H1 (cell line): ENCODE measurements around the gene SCARB1. TPM values are rescaled to one million over a fixed set of nuclear protein-coding genes. Genes with fewer than 3 reads are reported as not detected.

Source experiments
- BACH1 ChIP-seq: IDR thresholded peaks from 2 replicates; pipeline ENCODE4 v1.6.1; 2012; ENCODE audit warnings: low read length, improper control_type of control experiment
- CHD2 ChIP-seq: IDR thresholded peaks from 2 replicates; pipeline ENCODE4 v1.6.1; 2012; ENCODE audit warnings: low read length, improper control_type of control experiment
- EP300 ChIP-seq, 2 experiments: IDR thresholded peaks; 1 replicate in 1 of 2; 2 replicates in 1 of 2; pipeline ENCODE4 v1.6.1; 2011 to 2012; ENCODE audit warnings: low read depth in 2 of 2, low read length in 2 of 2, mild to moderate bottlenecking in 2 of 2, borderline replicate concordance in 1 of 2, inconsistent platforms in 1 of 2, moderate library complexity in 1 of 2
- GABPA ChIP-seq: IDR thresholded peaks from 2 replicates; pipeline ENCODE4 v1.6.1; 2011; ENCODE audit warnings: mild to moderate bottlenecking, low read length, moderate library complexity, borderline replicate concordance; ENCODE audit not compliant: insufficient read depth
- HDAC6 ChIP-seq: IDR thresholded peaks from one replicate; pipeline ENCODE4 v1.7.1; 2012; ENCODE audit warnings: low read depth, mild to moderate bottlenecking, inconsistent platforms, low read length, moderate library complexity
- KDM1A ChIP-seq: fragments of 200-600, 300-600 bp; sonication (generic); IDR thresholded peaks from 2 replicates; pipeline ENCODE4 v1.7.1; 2016; ENCODE audit warnings: mild to moderate bottlenecking, low read length, borderline replicate concordance
- NANOG ChIP-seq: IDR thresholded peaks from 2 replicates; pipeline ENCODE4 v1.6.1; 2011; ENCODE audit warnings: low read length, low read depth, mild to moderate bottlenecking, inconsistent platforms; ENCODE audit not compliant: insufficient read depth, poor library complexity, severe bottlenecking
- RFX5 ChIP-seq: IDR thresholded peaks from 2 replicates; pipeline ENCODE4 v1.6.1; 2011; ENCODE audit warnings: low read depth, low read length, improper control_type of control experiment, borderline replicate concordance
- SIN3A ChIP-seq, 2 experiments: IDR thresholded peaks in 1 of 2; conservative IDR thresholded peaks in 1 of 2; 2 replicates each; pipeline ENCODE4 v1.6.1; 2011 to 2012; ENCODE audit warnings: low read length in 2 of 2, improper control_type of control experiment in 1 of 2, low read depth in 1 of 2, mild to moderate bottlenecking in 1 of 2
- TAF7 ChIP-seq: optimal IDR thresholded peaks from 2 replicates; pipeline ENCODE3; 2011; ENCODE audit warnings: low read depth, mild to moderate bottlenecking, inconsistent platforms, low read length, moderate library complexity, borderline replicate concordance
- polyA plus RNA-seq, 7 experiments: library from polyadenylated mRNA; depleted of rRNA in 3 of 7; stranded (reverse) in 5 of 7; unstranded in 2 of 7; fragments of >200 nt in 5 of 7; fragments of 200-250 nt in 2 of 7; gene quantifications; 1 replicate in 5 of 7; 2 replicates in 1 of 7; 4 replicates in 1 of 7; pipeline versions ENCODE4 v1.2.1 to v1.2.3, GENCODE V29; 2011 to 2013; ENCODE audit warnings: missing spikeins in 2 of 7, mixed read lengths in 2 of 7
- total RNA-seq: library from RNA; stranded (reverse); fragmentation: NEBNext Ultra II Directional; extraction: Animal tissue kit (Norgen Biotek cat#: 25700); gene quantifications from 2 replicates; pipeline ENCODE4 v1.2.1, GENCODE V29; 2021
- TF ChIP-seq, protein P1 (sequence below), 3 experiments: IDR thresholded peaks; 1 replicate in 2 of 3; 2 replicates in 1 of 3; pipeline versions ENCODE4 v1.5.1 to v1.6.1; 2011; ENCODE audit warnings: low read length in 3 of 3, mild to moderate bottlenecking in 3 of 3, inconsistent platforms in 2 of 3, low read depth in 1 of 3, moderate library complexity in 1 of 3; ENCODE audit not compliant: insufficient read depth in 1 of 3; ENCODE audit errors: control extremely low read depth in 1 of 3
- TF ChIP-seq, protein P2 (sequence below): IDR thresholded peaks from 2 replicates; pipeline ENCODE4 v1.6.1; 2012; ENCODE audit warnings: inconsistent platforms
- TF ChIP-seq, protein P3 (sequence below): IDR thresholded peaks from 2 replicates; pipeline ENCODE4 v1.6.1; 2011; ENCODE audit warnings: low read length, improper control_type of control experiment
- TF ChIP-seq, protein P4 (sequence below): IDR thresholded peaks from 2 replicates; pipeline ENCODE4 v1.6.1; 2012; ENCODE audit warnings: inconsistent platforms

The SCARB1 gene
- total and polyA plus RNA-seq, 2 of the 8 experiments (the other 6 are each of a cell fraction or from before 2014, with no cell fraction given) = 45.3 to 57.1 TPM

DNA sequence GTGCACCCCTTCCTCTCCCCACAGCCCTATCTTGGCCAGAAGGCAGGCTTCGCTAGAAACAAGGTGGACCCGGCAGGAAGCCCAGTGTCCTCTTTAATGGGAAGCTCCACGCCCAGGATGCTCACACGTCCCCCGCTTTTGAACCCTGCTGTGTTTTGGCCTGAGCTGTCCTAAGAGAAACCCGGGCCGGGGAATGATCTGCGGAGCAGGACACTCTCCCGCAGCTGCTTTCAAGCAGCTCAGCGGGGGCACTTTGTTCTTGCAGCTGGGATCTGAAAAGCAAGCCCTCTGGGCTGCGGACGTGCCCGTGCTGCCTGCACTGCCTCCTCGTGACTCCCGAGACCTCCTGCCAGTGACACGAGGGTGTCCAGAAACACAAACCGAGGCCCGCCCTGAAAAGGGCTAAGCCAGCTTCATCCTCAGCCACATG is 30.0 kb downstream of the SCARB1 start (continued):
- TF ChIP-seq, protein P1, sequence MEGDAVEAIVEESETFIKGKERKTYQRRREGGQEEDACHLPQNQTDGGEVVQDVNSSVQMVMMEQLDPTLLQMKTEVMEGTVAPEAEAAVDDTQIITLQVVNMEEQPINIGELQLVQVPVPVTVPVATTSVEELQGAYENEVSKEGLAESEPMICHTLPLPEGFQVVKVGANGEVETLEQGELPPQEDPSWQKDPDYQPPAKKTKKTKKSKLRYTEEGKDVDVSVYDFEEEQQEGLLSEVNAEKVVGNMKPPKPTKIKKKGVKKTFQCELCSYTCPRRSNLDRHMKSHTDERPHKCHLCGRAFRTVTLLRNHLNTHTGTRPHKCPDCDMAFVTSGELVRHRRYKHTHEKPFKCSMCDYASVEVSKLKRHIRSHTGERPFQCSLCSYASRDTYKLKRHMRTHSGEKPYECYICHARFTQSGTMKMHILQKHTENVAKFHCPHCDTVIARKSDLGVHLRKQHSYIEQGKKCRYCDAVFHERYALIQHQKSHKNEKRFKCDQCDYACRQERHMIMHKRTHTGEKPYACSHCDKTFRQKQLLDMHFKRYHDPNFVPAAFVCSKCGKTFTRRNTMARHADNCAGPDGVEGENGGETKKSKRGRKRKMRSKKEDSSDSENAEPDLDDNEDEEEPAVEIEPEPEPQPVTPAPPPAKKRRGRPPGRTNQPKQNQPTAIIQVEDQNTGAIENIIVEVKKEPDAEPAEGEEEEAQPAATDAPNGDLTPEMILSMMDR (IDR thresholded peaks at IDR 0.05; ENCODE audit: control extremely low read depth in 1 of 3, insufficient read depth in 1 of 3, low read depth in 1 of 3, low read length in 3 of 3) = peak in 1 of 3 experiments; percentile 10; a peak in 1 of 4 replicates
- TF ChIP-seq TAF7 (peak; percentile 43), KDM1A (peak; percentile 71; the same call in 1 of the 2 replicates), GABPA (peak; percentile 47; the same call in 1 of the 2 replicates), EP300 (IDR thresholded peaks at IDR 0.05; ENCODE audit: borderline replicate concordance in 1 of 2, low read depth in 2 of 2, low read length in 2 of 2) (peak in 1 of 2 experiments; percentile 81; a peak in 1 of 3 replicates), CHD2 (no peak), NANOG (peak; percentile 59), SIN3A (conservative IDR thresholded peaks at IDR 0.05 in 1 of 2, IDR thresholded peaks at IDR 0.05 in 1 of 2; ENCODE audit: low read depth in 1 of 2, low read length in 2 of 2) (peak in 1 of 2 experiments; percentile 66; a peak in 2 of 4 replicates), BACH1 (peak; percentile 28; the same call in 1 of the 2 replicates), HDAC6 (no peak), RFX5 (no peak)
- TF ChIP-seq, protein P2, sequence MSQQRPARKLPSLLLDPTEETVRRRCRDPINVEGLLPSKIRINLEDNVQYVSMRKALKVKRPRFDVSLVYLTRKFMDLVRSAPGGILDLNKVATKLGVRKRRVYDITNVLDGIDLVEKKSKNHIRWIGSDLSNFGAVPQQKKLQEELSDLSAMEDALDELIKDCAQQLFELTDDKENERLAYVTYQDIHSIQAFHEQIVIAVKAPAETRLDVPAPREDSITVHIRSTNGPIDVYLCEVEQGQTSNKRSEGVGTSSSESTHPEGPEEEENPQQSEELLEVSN = peak; percentile 80
- TF ChIP-seq, protein P3, sequence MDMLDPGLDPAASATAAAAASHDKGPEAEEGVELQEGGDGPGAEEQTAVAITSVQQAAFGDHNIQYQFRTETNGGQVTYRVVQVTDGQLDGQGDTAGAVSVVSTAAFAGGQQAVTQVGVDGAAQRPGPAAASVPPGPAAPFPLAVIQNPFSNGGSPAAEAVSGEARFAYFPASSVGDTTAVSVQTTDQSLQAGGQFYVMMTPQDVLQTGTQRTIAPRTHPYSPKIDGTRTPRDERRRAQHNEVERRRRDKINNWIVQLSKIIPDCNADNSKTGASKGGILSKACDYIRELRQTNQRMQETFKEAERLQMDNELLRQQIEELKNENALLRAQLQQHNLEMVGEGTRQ = no peak
- TF ChIP-seq, protein P4, sequence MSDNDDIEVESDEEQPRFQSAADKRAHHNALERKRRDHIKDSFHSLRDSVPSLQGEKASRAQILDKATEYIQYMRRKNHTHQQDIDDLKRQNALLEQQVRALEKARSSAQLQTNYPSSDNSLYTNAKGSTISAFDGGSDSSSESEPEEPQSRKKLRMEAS = peak; percentile 94
